Loucy (cell line): Measurements from ENCODE around the gene MRLN.

Experiments
- H2AFZ ChIP-seq: fragments of 200-600 bp; sonication (generic); 2 replicates; pipeline ENCODE4 v1.6.0; 2016; ENCODE audit warnings: antibody characterized with exemption, mild to moderate bottlenecking, low read length, moderate library complexity
- H3F3A ChIP-seq: fragments of 200-600 bp; 2 replicates; pipeline ENCODE4 v1.6.0; 2016; ENCODE audit warnings: antibody characterized with exemption, low read depth, mild to moderate bottlenecking
- H3K27me3 ChIP-seq: fragments of 200-600 bp; sonication (generic); 2 replicates; pipeline ENCODE4 v1.6.1; 2014; ENCODE audit warnings: low read length, mild to moderate bottlenecking; ENCODE audit not compliant: insufficient read depth, poor library complexity, severe bottlenecking
- H3K36me3 ChIP-seq: fragments of 200-600 bp; sonication (generic); 2 replicates; pipeline ENCODE4 v1.6.1; 2016; ENCODE audit warnings: low read length; ENCODE audit not compliant: insufficient read depth
- H3K4me1 ChIP-seq: fragments of 200-600 bp; sonication (generic); 2 replicates; pipeline ENCODE4 v1.5.1; 2014; ENCODE audit warnings: low read length, mild to moderate bottlenecking; ENCODE audit not compliant: insufficient read depth, poor library complexity, severe bottlenecking
- H3K4me2 ChIP-seq: fragments of 200-600 bp; sonication (generic); 2 replicates; pipeline ENCODE4 v1.6.0; 2014; ENCODE audit warnings: antibody characterized with exemption, low read length, low read depth, mild to moderate bottlenecking; ENCODE audit not compliant: poor library complexity, severe bottlenecking
- H3K4me3 ChIP-seq: fragments of 200-600 bp; sonication (generic); 2 replicates; pipeline ENCODE4 v1.5.1; 2014; ENCODE audit warnings: low read length, mild to moderate bottlenecking, mixed read lengths; ENCODE audit not compliant: poor library complexity, severe bottlenecking
- H3K79me2 ChIP-seq: fragments of 200-600 bp; sonication (generic); 2 replicates; pipeline ENCODE4 v1.6.1; 2014; ENCODE audit warnings: low read length; ENCODE audit not compliant: insufficient read depth
- H3K9ac ChIP-seq: fragments of 200-600 bp; sonication (generic); 2 replicates; pipeline ENCODE4 v1.6.0; 2014; ENCODE audit warnings: mild to moderate bottlenecking, low read depth, low read length, moderate library complexity; ENCODE audit not compliant: poor library complexity, severe bottlenecking
- H3K9me2 ChIP-seq: fragments of 200-600 bp; sonication (generic); replicated peaks from 2 replicates; pipeline ENCODE4 v1.6.1; 2016; ENCODE audit warnings: low read depth, low read length, mixed read lengths
- H3K9me3 ChIP-seq: fragments of 200-600 bp; sonication (generic); 2 replicates; pipeline ENCODE4 v1.6.1; 2014; ENCODE audit warnings: mild to moderate bottlenecking, antibody characterized with exemption, low read length, low read depth; ENCODE audit not compliant: insufficient read depth
- H4K20me1 ChIP-seq: fragments of 200-600 bp; sonication (generic); 2 replicates; pipeline ENCODE4 v1.6.0; 2014; ENCODE audit warnings: antibody characterized with exemption, low read length, mild to moderate bottlenecking; ENCODE audit not compliant: insufficient read depth, poor library complexity, severe bottlenecking
- EZH2phosphoT487 ChIP-seq: fragments of 200-600 bp; IDR thresholded peaks from 2 replicates; pipeline ENCODE4 v1.6.1; 2018; ENCODE audit warnings: antibody characterized with exemption, mild to moderate bottlenecking, moderate library complexity, borderline replicate concordance
- TF ChIP-seq, protein P1 (sequence below): fragments of 200-600 bp; sonication (generic); conservative IDR thresholded peaks from 2 replicates; pipeline ENCODE4 v1.5.1; 2014; ENCODE audit warnings: mild to moderate bottlenecking, antibody characterized with exemption, low read length

MRLN gene

DNA sequence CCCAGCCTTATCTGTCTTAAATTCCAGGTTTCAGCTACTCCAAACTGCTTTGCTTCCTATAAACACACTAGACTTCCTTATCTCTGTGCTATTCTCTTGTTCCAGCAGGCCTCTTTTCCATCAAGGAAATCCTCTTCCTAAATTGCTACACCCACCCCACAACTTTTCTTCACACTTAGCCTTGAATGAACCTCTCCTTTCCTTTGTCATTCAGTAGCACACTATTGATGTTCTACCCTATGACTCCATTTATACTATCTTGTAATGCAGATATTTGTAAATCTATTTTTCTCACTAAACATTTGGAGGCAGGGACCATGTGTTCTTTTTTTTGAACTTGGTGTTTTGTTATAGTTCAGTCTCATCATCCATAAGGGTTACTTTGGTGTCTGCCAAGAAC, 47.3 kb downstream of the MRLN start:
- no peaks in the 10 kb centered on the region for H3F3A ChIP-seq
- H3K27me3 ChIP-seq: peaks cover 33% of the 10 kb centered on the region
- no peaks in the 10 kb centered on the region for H4K20me1 ChIP-seq
- H3K4me2 ChIP-seq: no peak overlapping the region
- H3K4me1 ChIP-seq: peaks cover 13% of the 10 kb centered on the region
- H3K36me3 ChIP-seq: no peaks in the 10 kb centered on the region
- no peaks in the 10 kb centered on the region for H3K79me2 ChIP-seq
- TF ChIP-seq, protein P1, sequence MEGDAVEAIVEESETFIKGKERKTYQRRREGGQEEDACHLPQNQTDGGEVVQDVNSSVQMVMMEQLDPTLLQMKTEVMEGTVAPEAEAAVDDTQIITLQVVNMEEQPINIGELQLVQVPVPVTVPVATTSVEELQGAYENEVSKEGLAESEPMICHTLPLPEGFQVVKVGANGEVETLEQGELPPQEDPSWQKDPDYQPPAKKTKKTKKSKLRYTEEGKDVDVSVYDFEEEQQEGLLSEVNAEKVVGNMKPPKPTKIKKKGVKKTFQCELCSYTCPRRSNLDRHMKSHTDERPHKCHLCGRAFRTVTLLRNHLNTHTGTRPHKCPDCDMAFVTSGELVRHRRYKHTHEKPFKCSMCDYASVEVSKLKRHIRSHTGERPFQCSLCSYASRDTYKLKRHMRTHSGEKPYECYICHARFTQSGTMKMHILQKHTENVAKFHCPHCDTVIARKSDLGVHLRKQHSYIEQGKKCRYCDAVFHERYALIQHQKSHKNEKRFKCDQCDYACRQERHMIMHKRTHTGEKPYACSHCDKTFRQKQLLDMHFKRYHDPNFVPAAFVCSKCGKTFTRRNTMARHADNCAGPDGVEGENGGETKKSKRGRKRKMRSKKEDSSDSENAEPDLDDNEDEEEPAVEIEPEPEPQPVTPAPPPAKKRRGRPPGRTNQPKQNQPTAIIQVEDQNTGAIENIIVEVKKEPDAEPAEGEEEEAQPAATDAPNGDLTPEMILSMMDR: no peak
- no peak for TF ChIP-seq EZH2phosphoT487
- H3K4me3 ChIP-seq: no peak overlapping the region
- H3K9me2 ChIP-seq: no peaks in the 10 kb centered on the region
- H3K9me3 ChIP-seq: no peaks in the 10 kb centered on the region
- no peak overlapping the region for H3K9ac ChIP-seq
- no peak overlapping the region for H2AFZ ChIP-seq

DNA sequence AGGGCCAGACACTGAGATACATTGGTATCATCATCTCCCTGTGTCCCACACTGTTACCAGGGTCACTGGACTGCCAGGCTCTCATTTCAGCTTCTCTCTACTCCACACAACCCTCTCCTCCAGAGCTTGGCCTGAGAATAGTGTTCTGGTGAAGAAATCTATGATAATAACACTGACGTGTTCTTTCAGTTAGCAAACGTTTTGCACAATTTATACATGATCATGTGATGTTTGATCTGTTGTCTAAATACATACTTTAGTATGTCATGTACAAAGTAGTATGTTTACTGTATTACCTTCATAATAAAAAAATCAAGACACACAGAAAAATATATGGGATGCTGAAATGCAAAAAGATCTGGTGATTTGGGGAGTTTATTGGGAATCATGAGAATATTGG, 48.6 kb downstream of the MRLN start:
- Histone ChIP-seq H3K36me3 (no peaks in the 10 kb centered on the region), H3K4me2 (no peak overlapping the region), H3K79me2 (no peaks in the 10 kb centered on the region), H3K4me1 (peaks cover 13% of the 10 kb centered on the region), H3F3A (no peaks in the 10 kb centered on the region), H3K27me3 (peaks cover 20% of the 10 kb centered on the region), H3K4me3 (no peak overlapping the region), H2AFZ (no peak overlapping the region), H4K20me1 (no peaks in the 10 kb centered on the region), H3K9me3 (no peaks in the 10 kb centered on the region), H3K9me2 (no peaks in the 10 kb centered on the region), H3K9ac (no peak overlapping the region)
- TF ChIP-seq EZH2phosphoT487: no peak
- TF ChIP-seq, protein P1: no peak

DNA sequence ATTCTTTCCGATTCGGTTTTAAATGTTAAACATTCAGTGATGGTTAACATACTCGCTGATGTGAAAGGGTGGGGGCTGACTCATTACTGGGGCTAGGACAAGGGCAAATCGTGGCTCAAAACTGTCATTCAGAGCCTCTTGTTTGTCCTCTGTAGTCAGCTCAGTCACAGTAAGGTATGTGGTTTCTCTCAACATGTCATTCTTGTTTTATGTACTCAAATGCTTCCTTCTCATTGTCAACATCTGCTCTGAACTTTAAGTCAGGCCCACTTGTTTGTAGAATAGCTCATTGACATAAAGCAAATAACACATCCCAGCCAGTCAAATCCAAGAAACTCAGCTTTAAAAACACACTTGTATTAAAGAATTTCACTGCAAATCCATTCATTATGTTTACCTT, 50.9 kb downstream of the MRLN start:
- Histone ChIP-seq H3K4me1 (peaks cover 4% of the 10 kb centered on the region), H2AFZ (no peak overlapping the region), H3K36me3 (no peaks in the 10 kb centered on the region), H3K9me2 (no peaks in the 10 kb centered on the region), H4K20me1 (no peaks in the 10 kb centered on the region), H3K27me3 (no peaks in the 10 kb centered on the region), H3K79me2 (no peaks in the 10 kb centered on the region), H3K9me3 (no peaks in the 10 kb centered on the region), H3K4me3 (no peak overlapping the region), H3F3A (no peaks in the 10 kb centered on the region), H3K4me2 (no peak overlapping the region), H3K9ac (no peak overlapping the region)
- TF ChIP-seq, protein P1: no peak
- TF ChIP-seq EZH2phosphoT487: no peak
